Measurements from ENCODE around the gene FBN1. TPM values are rescaled to one million over a fixed set of nuclear protein-coding genes. Genes with fewer than 3 reads are reported as not detected.

Gene FBN1
- polyA plus RNA-seq, 2 of the 4 experiments (the other 2 are of a cell fraction) = 6.3 to 9.4 TPM

GRCh38 chr15:48675436-48675835 lies 29.9 kb upstream of the FBN1 start:
- CTCF ChIA-PET = no interaction called here
- Histone ChIP-seq H3K9me3 (no peaks in the 10 kb centered on the region), H3K4me1 (no peaks in the 10 kb centered on the region), H3K27ac (no peak overlapping the region), H3K4me2 (no peak overlapping the region), H3K4me3 (no peak overlapping the region)
- DNase-seq (ENCODE audit: low read depth in 1 of 2, low spot score in 1 of 2) (no peak), FAIRE-seq (no peak), ATAC-seq (no peak)
- WGBS (ENCODE audit: missing lambda C conversion rate) = 85% methylated on average over 4 of the region's 4 CpGs
- no peak for TF ChIP-seq NR3C1 (IDR thresholded peaks at IDR 0.05)
- no peak for TF ChIP-seq FOSB (CRISPR knock-in tag; IDR thresholded peaks at IDR 0.05)
- TF ChIP-seq HEYL (CRISPR knock-in tag; IDR thresholded peaks at IDR 0.05) = no peak
- TF ChIP-seq USF2 (IDR thresholded peaks at IDR 0.05) = no peak
- TF ChIP-seq KDM5A (IDR thresholded peaks at IDR 0.05) = no peak
- TF ChIP-seq EP300 (IDR thresholded peaks at IDR 0.05) = no peak
- no peak for TF ChIP-seq MAZ (IDR thresholded peaks at IDR 0.05; ENCODE audit: borderline replicate concordance, low read depth, low read length)
- TF ChIP-seq RAD21 (conservative IDR thresholded peaks at IDR 0.05 in 1 of 2, IDR thresholded peaks at IDR 0.05 in 1 of 2) = no peak
- POLR2A ChIA-PET = no interaction called here

- DNase-seq (ENCODE audit: low read depth in 1 of 2, low spot score in 1 of 2) (no peak), ATAC-seq (no peak), FAIRE-seq (no peak)
- no peaks in the 10 kb centered on the region for H3K9me3 ChIP-seq
- no peak overlapping the region for H3K4me2 ChIP-seq
- TF ChIP-seq MAFK (IDR thresholded peaks at IDR 0.05; ENCODE audit: partially characterized antibody) = no peak
- TF ChIP-seq HES2 (IDR thresholded peaks at IDR 0.05) = no peak
- no peak for TF ChIP-seq MAZ (IDR thresholded peaks at IDR 0.05; ENCODE audit: borderline replicate concordance, low read depth, low read length)
- no peak for TF ChIP-seq KDM5A (IDR thresholded peaks at IDR 0.05)
- TF ChIP-seq CEBPB (IDR thresholded peaks at IDR 0.05) = no peak
- TF ChIP-seq FOSB (CRISPR knock-in tag; IDR thresholded peaks at IDR 0.05) = no peak
- TF ChIP-seq ZNF302 (CRISPR knock-in tag; IDR thresholded peaks at IDR 0.05) = no peak
- no peak for TF ChIP-seq EHMT2 (IDR thresholded peaks at IDR 0.05; ENCODE audit: low read depth)
- TF ChIP-seq ATOH8 (CRISPR knock-in tag; IDR thresholded peaks at IDR 0.05; ENCODE audit: low read depth) = no peak
- TF ChIP-seq PBX3 (IDR thresholded peaks at IDR 0.05) = no peak
- no peak for TF ChIP-seq USF2 (IDR thresholded peaks at IDR 0.05)
- no peak for TF ChIP-seq RAD21 (conservative IDR thresholded peaks at IDR 0.05 in 1 of 2, IDR thresholded peaks at IDR 0.05 in 1 of 2)
- TF ChIP-seq FOXS1 (CRISPR knock-in tag; IDR thresholded peaks at IDR 0.05) = no peak
- no peak for TF ChIP-seq NPAS2 (CRISPR knock-in tag; IDR thresholded peaks at IDR 0.05; ENCODE audit: borderline replicate concordance)
- no peak for TF ChIP-seq ELK1 (IDR thresholded peaks at IDR 0.05; ENCODE audit: low read depth, low read length)
- no peak for TF ChIP-seq HMGXB4 (CRISPR knock-in tag; IDR thresholded peaks at IDR 0.05; ENCODE audit: borderline replicate concordance)
- no peak for TF ChIP-seq KDM1A (IDR thresholded peaks at IDR 0.05; ENCODE audit: low read depth)
- TF ChIP-seq HOXB5 (CRISPR knock-in tag; IDR thresholded peaks at IDR 0.05) = no peak
- no peak for TF ChIP-seq POLR2AphosphoS2 (conservative IDR thresholded peaks at IDR 0.05; ENCODE audit: low read length)
- CTCF ChIA-PET = no interaction called here
- no peak overlapping the region for H3K27ac ChIP-seq
- no peak overlapping the region for H3K4me3 ChIP-seq
- POLR2A ChIA-PET = no interaction called here
- H3K4me1 ChIP-seq = no peaks in the 10 kb centered on the region
- WGBS (ENCODE audit: missing lambda C conversion rate) = 66% methylated on average over 3 of the region's 3 CpGs
These were observed 29.4 kb upstream of the FBN1 start for GRCh38 chr15:48674876-48675275.
